NCI-H510A (cell line): ENCODE results near the gene OR51G1.
"Not testable (repeated sequence)": the region's sequence is repeated elsewhere in the genome, so short reads cannot be mapped to it uniquely, and the experiment has no call there.

Source experiments
- DNase-seq: peaks from one replicate; lab custom pipeline; 2025; lab: John Stamatoyannopoulos, UW

OR51G1 gene

DNA sequence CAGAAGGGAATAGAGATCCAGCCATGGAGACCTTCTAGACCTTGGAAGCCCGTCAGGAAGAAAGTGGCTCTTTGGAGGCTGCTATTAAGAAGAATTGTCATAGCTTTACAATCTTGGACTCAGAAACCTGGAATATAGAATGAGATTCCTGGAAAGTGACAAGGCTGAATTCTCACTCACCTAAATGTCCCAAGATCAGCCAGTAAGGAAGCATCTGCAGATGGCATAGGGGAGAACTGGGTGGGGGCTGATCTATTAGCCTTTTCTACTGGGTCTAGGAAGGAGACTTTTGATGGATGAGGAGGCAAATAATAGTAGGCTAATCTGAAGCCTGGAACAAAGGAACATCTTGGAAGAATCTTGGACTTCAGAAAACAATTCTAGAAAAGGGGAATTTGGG lies at the start of gene OR51G1:
Gene OR51G1 (minus strand): TSS at position 101 of the 400 bp plus-strand sequence. CDS start 0 bp downstream, at position 101.
- no peak for DNase-seq

DNA sequence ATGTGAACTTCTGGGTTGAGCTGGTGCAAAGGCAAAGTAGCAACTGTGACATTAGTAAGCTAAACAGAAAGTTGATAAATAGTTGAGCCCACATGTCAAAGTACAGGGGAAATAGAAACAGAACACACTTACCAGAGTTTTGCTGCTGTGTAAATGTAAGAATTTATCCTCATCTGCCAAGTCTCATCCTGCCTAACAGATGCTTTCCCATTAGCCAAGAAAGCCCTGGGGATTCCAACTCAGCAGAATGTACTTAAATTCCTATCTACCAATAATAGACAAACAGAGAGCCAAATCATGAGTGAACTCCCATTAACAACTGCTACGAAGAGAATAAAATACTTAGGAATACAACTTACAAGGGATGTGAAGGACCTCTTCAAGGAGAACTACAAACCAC lies 38.7 kb upstream of the OR51G1 start:
- DNase-seq, result no peak

DNA sequence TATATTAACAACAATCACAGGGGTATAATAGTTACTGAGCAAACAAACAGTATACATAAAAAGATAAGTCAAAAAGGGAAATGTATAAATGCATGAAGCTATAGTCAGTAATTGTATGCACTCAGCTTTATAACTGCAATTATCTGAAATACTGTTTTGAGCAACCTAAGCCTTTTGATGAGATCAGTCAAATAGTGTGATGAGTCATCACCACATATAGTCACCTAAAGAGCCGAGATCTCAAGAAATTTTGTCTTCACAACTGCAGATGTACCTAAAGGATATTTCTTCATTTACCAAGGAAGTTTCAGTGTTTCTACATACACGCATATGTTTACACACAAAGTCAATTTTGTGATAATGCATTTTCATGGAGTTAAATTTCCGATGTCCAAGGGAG lies 36.7 kb upstream of the OR51G1 start:
- no peak for DNase-seq

- no peak for DNase-seq
Observed at GRCh38 chr11:4957396-4957795, 33.3 kb upstream of the OR51G1 start.

GRCh38 chr11:4955613-4956012 lies 31.5 kb upstream of the OR51G1 start, which contains the start of gene OR51A2:
Gene OR51A2 (minus strand): TSS chr11:4955713. CDS start chr11:4955713, 0 bp downstream.
- not testable (repeated sequence) for DNase-seq

- DNase-seq, result no peak
Observed at GRCh38 chr11:4947505-4947904, 23.4 kb upstream of the OR51G1 start, which contains the start of gene OR51A4. Gene OR51A4 (minus strand): TSS chr11:4947605. CDS start chr11:4947100, 505 bp downstream.

DNA sequence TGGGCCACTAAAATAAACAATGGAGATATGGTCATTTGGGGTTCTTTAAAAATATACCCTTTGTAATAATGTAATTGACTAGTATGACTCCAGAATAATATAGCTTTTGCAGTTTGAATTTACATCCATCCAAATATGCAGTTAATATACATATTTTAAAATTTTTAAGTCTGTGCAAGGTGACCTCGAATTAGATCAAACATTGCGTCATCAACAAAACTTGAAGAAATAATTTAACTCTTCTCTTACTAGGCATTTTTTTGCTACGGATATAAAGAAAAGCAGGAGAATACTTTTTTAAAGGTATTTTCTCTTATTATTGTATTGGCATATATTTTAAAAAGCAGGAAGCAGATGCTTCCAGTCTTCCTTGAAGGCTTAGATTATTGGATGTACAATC lies 12.6 kb upstream of the OR51G1 start:
- DNase-seq, result no peak

DNA sequence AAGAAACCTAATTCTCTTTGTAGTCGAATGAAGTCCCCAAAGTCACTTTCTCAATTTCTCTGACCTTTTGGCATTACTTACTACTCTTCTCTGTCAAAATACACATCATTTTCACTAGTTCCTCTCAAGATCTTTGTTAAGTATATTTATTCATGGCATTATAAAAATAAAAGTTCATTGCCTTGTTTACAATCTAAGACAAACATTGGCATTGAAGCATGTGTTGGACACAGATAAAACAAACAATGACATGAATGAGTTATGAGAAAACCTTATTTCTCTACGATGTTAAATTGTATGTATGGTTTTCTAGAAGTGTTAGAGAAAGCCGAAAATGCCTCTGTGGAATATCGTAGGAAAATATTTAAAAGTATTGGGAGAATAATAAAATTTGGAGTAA lies 8.6 kb upstream of the OR51G1 start:
- DNase-seq, result no peak

GRCh38 chr11:4926608-4927007 lies 2.5 kb upstream of the OR51G1 start:
- DNase-seq, result no peak

DNA sequence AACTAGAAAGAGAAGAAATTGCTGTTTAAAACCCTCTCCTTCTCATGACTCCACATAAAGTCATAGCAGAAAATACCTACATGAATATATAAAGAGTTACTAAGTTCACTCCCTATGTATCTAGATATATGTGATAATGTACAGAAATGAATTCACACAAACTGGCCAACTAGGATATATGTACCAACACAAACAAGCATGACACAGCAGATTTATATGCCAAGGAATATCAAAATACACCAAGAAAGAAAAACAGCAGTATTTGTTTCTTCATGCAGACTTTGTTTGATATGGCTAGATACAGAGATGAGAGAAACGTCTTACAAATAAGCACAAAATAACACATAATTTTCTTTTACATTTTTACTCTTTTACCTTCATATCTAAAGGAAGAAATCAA lies 1.8 kb downstream of the OR51G1 start:
- DNase-seq, result no peak

DNA sequence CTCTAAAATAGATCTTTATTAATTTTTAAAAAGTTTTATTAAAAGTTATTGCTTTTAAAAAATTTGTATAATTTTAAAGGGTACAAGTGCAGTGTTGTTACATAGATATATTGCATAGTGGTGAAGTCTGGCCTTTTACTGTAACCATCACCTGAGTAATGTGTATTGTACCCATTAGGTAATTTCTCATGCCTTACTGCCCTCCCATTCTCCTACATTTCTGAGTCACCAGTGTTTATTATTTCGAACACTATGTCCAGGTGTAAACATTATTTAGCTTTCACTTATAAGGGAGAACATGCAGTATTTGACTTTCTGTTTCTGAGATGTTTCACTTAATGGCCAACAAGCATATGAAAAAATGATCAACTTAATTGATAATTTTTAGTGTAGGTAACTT lies 2.3 kb downstream of the OR51G1 start:
- no peak for DNase-seq

DNA sequence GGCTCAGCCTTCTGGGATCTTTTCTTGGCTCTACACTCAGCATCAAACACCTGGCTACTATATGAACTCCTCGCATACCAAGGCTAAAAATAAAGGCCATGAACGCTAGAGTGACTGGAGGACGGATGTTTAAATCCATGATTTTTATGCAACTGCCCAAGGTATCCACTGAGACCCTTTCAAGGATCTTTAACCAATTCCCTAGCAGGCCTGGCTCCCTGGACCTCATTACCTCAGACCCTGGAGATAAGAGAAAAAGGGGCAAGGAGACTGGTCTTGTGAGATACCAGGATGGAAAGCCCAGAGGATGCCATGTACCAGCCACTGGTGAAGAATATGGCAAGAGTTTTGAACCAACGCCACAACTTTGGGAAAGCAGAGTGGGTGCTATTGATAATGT lies 4.9 kb downstream of the OR51G1 start, which contains the start of gene OR51G2:
Gene OR51G2 (minus strand): TSS at position 101 of the 400 bp plus-strand sequence. CDS start 3,687 bp downstream, outside the sequence.
- DNase-seq, result no peak

DNA sequence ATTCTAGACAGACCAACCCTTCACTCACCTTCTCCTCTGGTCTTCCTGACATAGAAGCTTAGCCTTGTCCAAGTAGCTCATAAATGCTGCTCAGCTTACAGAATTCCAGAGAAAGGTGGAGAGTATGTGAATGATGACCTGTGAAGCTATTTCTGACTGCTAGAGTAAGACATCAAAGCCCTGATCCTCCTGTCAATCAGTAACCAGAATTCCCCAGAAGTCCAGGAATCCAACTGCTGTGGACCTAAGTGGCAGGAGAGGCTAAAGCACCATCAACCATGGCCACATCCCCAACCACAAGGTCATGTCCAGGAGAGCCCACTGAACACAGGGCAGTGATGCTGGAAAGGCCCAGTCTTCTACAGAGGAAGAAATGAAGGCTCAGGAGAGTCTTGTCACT lies 7.6 kb downstream of the OR51G1 start:
- DNase-seq, result no peak

DNA sequence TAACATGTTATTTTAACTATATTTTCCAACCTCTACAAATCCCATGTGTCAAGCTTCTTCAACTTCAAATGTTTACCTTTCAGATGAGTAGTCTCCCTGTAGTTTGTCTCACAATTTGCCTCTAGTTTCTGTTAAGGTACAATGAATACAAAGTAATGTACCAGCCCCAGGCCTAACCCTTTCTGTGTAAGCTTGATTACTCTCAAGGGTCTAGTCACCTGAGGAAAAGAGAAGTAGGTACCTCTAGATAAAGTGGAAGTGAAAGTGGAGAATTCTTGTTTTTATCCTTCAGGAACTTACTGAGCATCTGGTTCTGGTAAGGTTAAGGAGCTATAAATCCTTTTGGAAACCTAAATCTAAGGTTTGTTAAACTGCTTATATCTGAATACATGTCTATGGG lies 20.7 kb downstream of the OR51G1 start, which contains the start of gene OR51A7:
Gene OR51A7 (plus strand): TSS at position 300 of the 400 bp plus-strand sequence. CDS start 3,587 bp downstream, outside the sequence.
- no peak for DNase-seq

DNA sequence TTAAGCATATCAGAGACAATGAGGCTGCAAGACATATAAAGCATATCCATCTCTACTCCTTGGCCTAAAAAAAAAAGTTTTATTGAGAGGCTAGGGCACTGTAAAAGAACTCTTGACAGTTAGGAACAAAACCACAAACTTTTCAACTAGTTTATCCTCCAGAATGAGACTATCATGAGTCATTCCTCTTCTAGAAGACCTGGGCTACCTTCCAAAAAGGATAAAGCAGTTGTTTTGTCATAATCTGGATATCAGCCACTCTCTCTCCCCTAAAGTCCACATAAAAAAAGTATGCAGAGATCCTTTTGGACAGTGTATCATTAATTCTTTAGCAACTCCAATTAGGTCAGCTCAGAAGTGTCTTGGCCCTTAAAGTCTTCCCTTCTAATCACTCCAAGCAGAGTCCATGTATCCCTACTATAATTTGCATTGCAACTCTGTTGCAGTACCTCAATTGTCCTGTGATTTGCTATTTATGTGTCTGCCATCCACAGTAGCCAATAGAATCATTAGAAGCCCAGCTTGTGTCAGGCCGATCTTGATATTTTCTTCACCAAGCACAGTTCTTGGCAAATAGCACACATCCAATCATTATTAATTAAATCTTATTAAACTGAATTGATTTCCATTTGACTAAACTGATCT lies 32.0 kb downstream of the OR51G1 start:
- no peak for DNase-seq

GRCh38 chr11:4890279-4890678 lies 33.9 kb downstream of the OR51G1 start:
- no peak for DNase-seq

- DNase-seq, result no peak
Observed at GRCh38 chr11:4887591-4887990, 36.5 kb downstream of the OR51G1 start.

GRCh38 chr11:4886186-4886585 lies 38.0 kb downstream of the OR51G1 start:
- no peak for DNase-seq

DNA sequence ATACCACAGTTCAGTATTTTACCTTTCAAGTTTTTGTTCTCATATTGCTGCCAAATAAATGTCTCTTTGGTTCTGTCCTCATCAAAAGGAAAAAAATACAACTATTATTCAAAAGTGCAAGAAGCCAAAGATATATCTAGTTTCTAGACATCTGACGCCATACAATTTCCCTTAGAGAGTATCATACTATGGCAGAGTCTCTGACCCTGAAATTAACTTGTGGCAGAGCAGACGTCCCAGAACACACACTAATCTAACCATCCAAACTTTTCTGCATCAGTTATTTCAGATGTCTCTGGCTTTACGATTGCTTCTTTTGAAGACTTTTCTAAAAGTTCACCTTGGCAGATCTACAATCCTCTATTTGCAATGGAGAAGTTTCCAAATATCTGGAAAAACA lies 39.8 kb downstream of the OR51G1 start:
- no peak for DNase-seq

DNA sequence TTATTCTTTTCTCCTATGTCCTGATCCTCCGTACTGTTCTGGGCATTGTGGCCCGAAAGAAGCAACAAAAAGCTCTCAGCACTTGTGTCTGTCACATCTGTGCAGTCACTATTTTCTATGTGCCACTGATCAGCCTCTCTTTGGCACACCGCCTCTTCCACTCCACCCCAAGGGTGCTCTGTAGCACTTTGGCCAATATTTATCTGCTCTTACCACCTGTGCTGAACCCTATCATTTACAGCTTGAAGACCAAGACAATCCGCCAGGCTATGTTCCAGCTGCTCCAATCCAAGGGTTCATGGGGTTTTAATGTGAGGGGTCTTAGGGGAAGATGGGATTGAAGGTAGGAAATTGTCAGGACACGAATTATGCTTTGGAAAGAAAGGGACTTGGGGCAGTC lies 41.6 kb downstream of the OR51G1 start:
- peak; percentile 3 for DNase-seq

DNA sequence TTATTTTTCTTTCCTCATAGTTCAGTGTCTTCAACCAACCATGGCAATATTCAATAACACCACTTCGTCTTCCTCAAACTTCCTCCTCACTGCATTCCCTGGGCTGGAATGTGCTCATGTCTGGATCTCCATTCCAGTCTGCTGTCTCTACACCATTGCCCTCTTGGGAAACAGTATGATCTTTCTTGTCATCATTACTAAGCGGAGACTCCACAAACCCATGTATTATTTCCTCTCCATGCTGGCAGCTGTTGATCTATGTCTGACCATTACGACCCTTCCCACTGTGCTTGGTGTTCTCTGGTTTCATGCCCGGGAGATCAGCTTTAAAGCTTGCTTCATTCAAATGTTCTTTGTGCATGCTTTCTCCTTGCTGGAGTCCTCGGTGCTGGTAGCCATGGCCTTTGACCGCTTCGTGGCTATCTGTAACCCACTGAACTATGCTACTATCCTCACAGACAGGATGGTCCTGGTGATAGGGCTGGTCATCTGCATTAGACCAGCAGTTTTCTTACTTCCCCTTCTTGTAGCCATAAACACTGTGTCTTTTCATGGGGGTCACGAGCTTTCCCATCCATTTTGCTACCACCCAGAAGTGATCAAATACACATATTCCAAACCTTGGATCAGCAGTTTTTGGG lies 42.2 kb downstream of the OR51G1 start, which contains the start of gene OR51T1:
Gene OR51T1 (plus strand): TSS at position 41 of the 641 bp plus-strand sequence. CDS start 0 bp downstream, at position 41.
- no peak for DNase-seq

GRCh38 chr11:4881188-4881587 lies 43.0 kb downstream of the OR51G1 start:
- no peak for DNase-seq
